Measurements from ENCODE around the gene DCLK2.

DCLK2 gene

DNA sequence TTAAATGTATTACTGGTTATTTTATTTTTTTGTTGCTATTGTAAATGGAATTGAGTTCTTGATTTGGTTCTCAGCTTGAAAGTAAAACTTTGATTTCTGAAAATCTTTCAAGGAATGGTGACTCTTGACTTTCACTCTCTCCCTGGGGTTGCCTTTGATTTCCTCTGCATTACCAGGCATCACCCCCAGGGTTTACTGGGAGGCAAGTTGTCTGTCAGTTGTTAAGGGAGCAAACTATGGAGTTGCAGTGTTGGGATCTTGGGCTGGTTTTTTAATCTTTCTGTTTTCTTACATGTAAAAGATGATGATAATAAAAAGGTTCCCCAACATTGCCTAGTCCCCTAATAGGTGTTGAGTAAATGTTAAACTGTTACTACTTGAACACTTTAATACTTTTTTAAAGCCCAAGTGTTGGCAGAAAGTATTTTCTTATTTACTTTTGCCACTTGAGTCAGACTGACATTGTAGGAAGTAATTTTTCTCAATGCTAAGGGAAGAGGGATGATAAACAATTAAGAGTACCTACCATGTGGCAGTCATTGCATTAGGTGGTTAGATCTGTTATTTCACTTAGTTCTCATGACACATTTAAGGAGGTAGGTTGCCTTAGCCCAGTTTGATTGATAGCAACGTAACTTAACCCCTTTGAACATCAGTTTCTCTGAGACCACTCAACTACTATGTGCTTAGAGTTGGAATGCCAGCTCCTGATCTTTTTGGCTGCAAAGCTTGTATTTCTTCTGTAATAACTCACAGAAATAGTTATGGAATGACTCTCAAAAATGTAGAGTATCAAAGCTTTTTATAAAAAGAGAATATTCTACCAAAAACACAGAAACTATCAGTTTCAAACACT is 67.1 kb downstream of the DCLK2 start:
- TF ChIP-seq POLR2A (IDR thresholded peaks at IDR 0.05; ENCODE audit: extremely low read depth, insufficient read length) = no peak
- TF ChIP-seq, protein P1, sequence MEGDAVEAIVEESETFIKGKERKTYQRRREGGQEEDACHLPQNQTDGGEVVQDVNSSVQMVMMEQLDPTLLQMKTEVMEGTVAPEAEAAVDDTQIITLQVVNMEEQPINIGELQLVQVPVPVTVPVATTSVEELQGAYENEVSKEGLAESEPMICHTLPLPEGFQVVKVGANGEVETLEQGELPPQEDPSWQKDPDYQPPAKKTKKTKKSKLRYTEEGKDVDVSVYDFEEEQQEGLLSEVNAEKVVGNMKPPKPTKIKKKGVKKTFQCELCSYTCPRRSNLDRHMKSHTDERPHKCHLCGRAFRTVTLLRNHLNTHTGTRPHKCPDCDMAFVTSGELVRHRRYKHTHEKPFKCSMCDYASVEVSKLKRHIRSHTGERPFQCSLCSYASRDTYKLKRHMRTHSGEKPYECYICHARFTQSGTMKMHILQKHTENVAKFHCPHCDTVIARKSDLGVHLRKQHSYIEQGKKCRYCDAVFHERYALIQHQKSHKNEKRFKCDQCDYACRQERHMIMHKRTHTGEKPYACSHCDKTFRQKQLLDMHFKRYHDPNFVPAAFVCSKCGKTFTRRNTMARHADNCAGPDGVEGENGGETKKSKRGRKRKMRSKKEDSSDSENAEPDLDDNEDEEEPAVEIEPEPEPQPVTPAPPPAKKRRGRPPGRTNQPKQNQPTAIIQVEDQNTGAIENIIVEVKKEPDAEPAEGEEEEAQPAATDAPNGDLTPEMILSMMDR (IDR thresholded peaks at IDR 0.05; ENCODE audit: low read depth, low read length) = no peak
- TF ChIP-seq, protein P2, sequence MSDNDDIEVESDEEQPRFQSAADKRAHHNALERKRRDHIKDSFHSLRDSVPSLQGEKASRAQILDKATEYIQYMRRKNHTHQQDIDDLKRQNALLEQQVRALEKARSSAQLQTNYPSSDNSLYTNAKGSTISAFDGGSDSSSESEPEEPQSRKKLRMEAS (IDR thresholded peaks at IDR 0.05; ENCODE audit: low read depth, low read length) = no peak
- no peak for TF ChIP-seq MYC (IDR thresholded peaks at IDR 0.05; ENCODE audit: low read depth, low read length)
- DNase-seq (ENCODE audit: low read depth) = no peak
- no peak overlapping the region for H3K4me3 ChIP-seq (ENCODE audit: low read depth, low read length)

DNA sequence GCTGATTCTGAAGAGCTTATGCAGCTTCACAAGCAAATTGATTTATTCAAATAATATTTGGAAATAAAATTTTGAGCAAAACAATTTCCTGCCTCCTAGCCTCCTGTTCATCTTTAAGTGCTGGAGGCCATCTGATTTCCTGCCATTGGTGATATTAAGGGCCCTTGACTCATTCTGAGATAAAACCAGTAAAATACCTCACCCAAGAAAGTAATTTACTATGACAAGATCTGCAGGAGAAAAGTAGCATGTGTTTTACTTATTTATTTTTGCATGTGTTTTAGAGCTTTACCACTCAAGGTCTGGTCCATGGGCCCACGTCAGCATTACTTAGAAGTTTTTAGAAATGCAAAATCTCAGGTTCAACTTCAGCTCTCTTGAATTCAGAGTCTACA is 67.7 kb downstream of the DCLK2 start:
- no peak for TF ChIP-seq POLR2A (IDR thresholded peaks at IDR 0.05; ENCODE audit: extremely low read depth, insufficient read length)
- TF ChIP-seq, protein P1 (IDR thresholded peaks at IDR 0.05; ENCODE audit: low read depth, low read length) = no peak
- TF ChIP-seq, protein P2 (IDR thresholded peaks at IDR 0.05; ENCODE audit: low read depth, low read length) = no peak
- H3K4me3 ChIP-seq (ENCODE audit: low read depth, low read length) = no peak overlapping the region
- no peak for DNase-seq (ENCODE audit: low read depth)

DNA sequence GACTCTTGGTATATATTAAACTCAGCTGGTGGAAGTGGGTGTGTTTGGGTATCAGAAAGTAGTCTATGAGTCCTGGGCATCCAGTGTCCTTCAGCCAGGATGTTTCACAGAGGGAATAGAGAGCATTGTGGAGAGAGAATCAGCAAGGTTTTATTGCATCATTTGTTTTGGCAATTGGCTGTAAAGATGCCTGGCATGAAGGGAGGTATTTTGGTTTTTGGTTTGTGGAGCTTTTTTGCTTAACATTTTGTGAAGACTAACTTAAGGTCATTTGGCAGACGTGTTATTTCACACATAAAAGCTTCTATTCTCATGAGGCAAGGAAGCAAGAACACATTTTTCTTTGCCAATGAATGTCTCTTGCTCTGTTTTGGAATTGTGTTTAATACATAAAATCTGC is 71.1 kb downstream of the DCLK2 start:
- no peak overlapping the region for H3K4me3 ChIP-seq (ENCODE audit: low read depth, low read length)
- DNase-seq (ENCODE audit: low read depth) = no peak
- TF ChIP-seq, protein P1 (IDR thresholded peaks at IDR 0.05; ENCODE audit: low read depth, low read length) = no peak
- TF ChIP-seq, protein P2 (IDR thresholded peaks at IDR 0.05; ENCODE audit: low read depth, low read length) = no peak
- TF ChIP-seq POLR2A (IDR thresholded peaks at IDR 0.05; ENCODE audit: extremely low read depth, insufficient read length) (no peak), MYC (IDR thresholded peaks at IDR 0.05; ENCODE audit: low read depth, low read length) (no peak)

DNA sequence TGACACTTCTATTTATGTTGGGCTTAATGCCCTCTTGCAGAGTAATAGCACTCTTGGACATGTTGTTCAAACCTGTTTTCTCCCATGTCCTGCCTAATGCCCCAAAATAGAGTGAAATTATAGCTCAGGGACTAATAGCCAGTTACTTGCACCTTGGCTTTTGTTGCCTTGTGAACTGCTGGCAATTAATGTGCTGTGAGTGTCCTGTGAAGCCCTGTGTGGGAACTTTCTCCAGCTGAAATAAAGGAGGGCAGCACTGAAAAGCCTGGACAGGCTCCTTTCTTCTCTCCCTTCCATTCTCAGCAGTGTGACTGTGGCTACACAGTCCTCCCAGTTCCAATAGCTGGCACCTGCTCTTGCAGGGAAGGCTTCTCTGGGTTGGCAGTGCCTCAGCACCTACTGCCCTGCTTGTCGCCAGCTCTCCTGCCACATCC is 72.4 kb downstream of the DCLK2 start:
- no peak overlapping the region for H3K4me3 ChIP-seq (ENCODE audit: low read depth, low read length)
- TF ChIP-seq, protein P1 (IDR thresholded peaks at IDR 0.05; ENCODE audit: low read depth, low read length) = no peak
- TF ChIP-seq, protein P2 (IDR thresholded peaks at IDR 0.05; ENCODE audit: low read depth, low read length) = no peak
- no peak for TF ChIP-seq MYC (IDR thresholded peaks at IDR 0.05; ENCODE audit: low read depth, low read length)
- TF ChIP-seq POLR2A (IDR thresholded peaks at IDR 0.05; ENCODE audit: extremely low read depth, insufficient read length) = no peak
- DNase-seq (ENCODE audit: low read depth) = no peak

DNA sequence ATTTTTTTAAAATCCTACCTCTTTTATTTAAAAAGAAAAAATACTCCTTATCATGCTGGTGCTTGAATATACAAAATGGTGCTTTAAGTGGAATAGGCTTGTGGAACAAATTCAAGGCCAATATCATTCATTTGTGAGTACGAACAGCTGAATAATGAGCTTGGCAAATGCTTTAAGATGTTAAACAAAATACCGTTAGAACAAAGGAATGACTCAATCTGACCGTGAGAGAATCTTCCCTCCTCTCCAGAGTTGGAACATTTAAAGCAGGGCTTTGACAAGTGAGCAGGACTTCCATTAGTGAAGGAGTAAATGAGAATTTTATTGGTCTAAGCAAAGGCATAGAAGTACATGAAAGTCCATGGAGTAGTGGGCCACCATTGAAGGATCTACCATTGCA is 74.5 kb downstream of the DCLK2 start:
- no peak for DNase-seq (ENCODE audit: low read depth)
- H3K4me3 ChIP-seq (ENCODE audit: low read depth, low read length) = no peak overlapping the region
- TF ChIP-seq MYC (IDR thresholded peaks at IDR 0.05; ENCODE audit: low read depth, low read length) (no peak), POLR2A (IDR thresholded peaks at IDR 0.05; ENCODE audit: extremely low read depth, insufficient read length) (no peak)
- TF ChIP-seq, protein P2 (IDR thresholded peaks at IDR 0.05; ENCODE audit: low read depth, low read length) = no peak
- TF ChIP-seq, protein P1 (IDR thresholded peaks at IDR 0.05; ENCODE audit: low read depth, low read length) = no peak
